ENCODE measurements around the gene PHF21A. TPM values are rescaled to one million over a fixed set of nuclear protein-coding genes. Genes with fewer than 3 reads are reported as not detected.
"Not testable (repeated sequence)": the region's sequence is repeated elsewhere in the genome, so short reads cannot be mapped to it uniquely, and the experiment has no call there.

PHF21A gene
- total RNA-seq, 4 donors from 2014 or later: 8.9 to 118 (median 34.4) TPM

DNA sequence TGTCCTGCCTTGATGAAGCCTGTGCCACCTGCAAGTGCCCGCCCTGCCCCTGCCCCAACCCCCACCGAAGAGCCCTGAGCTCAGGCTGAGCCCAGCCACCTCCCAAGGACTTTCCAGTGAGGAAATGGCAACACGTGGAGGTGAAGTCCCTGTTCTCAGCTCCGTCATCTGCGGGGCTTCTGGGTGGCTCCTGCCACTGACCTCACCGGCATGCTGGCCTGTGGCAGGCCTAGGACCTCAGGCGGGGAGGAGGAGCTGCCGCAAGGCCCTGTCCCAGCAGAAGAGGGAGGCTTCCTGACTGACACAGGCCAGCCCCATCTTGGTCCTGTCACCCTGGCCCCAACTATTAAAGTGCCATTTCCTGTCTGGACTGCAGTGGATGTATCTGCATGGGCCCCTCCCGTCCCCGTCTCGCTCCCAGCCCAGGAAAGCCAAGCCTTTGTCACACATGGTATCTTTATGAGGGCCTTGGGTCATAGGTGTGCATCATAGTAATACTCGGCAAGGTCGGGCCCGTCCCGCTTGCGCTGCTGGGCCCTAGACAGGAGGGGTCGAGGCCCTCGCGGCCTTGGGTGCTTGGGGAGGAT, 215.1 kb downstream of the PHF21A start:
- H3K9me3 ChIP-seq: no peaks in the 10 kb centered on the region
- H3K27me3 ChIP-seq: no peaks in the 10 kb centered on the region
- peaks cover 0 to 21% (median 0%) of the 10 kb centered on the region in 4 donors for H3K4me1 ChIP-seq
- peaks cover 0 to 23% (median 0%) of the 10 kb centered on the region in 3 donors for H3K36me3 ChIP-seq
- peak in 1 of 3 donors; percentile 63 for DNase-seq
- H3K27ac ChIP-seq: no peak overlapping the region
- TF ChIP-seq, protein P1, sequence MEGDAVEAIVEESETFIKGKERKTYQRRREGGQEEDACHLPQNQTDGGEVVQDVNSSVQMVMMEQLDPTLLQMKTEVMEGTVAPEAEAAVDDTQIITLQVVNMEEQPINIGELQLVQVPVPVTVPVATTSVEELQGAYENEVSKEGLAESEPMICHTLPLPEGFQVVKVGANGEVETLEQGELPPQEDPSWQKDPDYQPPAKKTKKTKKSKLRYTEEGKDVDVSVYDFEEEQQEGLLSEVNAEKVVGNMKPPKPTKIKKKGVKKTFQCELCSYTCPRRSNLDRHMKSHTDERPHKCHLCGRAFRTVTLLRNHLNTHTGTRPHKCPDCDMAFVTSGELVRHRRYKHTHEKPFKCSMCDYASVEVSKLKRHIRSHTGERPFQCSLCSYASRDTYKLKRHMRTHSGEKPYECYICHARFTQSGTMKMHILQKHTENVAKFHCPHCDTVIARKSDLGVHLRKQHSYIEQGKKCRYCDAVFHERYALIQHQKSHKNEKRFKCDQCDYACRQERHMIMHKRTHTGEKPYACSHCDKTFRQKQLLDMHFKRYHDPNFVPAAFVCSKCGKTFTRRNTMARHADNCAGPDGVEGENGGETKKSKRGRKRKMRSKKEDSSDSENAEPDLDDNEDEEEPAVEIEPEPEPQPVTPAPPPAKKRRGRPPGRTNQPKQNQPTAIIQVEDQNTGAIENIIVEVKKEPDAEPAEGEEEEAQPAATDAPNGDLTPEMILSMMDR (IDR thresholded peaks at IDR 0.05): no peak
- TF ChIP-seq POLR2A (IDR thresholded peaks at IDR 0.05): no peak
- no peak overlapping the region for H3K4me3 ChIP-seq

DNA sequence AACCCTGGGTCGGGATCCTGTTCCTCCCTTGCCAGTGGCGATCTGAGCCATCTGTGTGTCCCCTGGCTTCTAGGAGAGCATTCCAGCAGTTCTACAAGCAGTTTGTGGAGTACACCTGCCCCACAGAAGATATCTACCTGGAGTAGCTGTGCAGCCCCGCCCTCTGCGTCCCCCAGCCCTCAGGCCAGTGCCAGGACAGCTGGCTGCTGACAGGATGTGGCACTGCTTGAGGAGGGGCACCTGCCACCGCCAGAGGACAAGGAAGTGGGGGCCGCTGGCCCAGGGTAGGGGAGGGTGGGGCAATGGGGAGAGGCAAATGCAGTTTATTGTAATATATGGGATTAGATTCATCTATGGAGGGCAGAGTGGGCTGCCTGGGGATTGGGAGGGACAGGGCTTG, 215.7 kb downstream of the PHF21A start:
- not testable (repeated sequence) for H3K27ac ChIP-seq

GRCh38 chr11:45905095-45905494, 216.2 kb downstream of the PHF21A start:
- Histone ChIP-seq H3K27me3 (no peaks in the 10 kb centered on the region), H3K36me3 (peaks cover 0 to 12% (median 0%) of the 10 kb centered on the region in 3 donors), H3K27ac (peak overlapping the region in 1 of 4 donors; percentile 50), H3K9me3 (no peaks in the 10 kb centered on the region), H3K4me1 (peaks cover 0 to 31% (median 1%) of the 10 kb centered on the region in 4 donors), H3K4me3 (no peak overlapping the region)
- no peak for TF ChIP-seq POLR2A (IDR thresholded peaks at IDR 0.05)
- TF ChIP-seq, protein P1 (IDR thresholded peaks at IDR 0.05): no peak
- no peak for DNase-seq

More for the DNA sequence above, 215.7 kb downstream of the PHF21A start:
- not testable (repeated sequence) for H3K9me3 ChIP-seq, DNase-seq, H3K4me3 ChIP-seq, H3K27me3 ChIP-seq
- Histone ChIP-seq H3K4me1 (peaks cover 0 to 27% (median 0%) of the 10 kb centered on the region in 4 donors), H3K36me3 (peaks cover 0 to 16% (median 0%) of the 10 kb centered on the region in 3 donors)

- Histone ChIP-seq H3K9me3 (no peaks in the 10 kb centered on the region), H3K4me1 (peaks cover 0 to 35% (median 6%) of the 10 kb centered on the region in 4 donors)
- peak in 2 of 3 donors; percentile 84 for DNase-seq
Observed at GRCh38 chr11:45904309-45904915, 216.8 kb downstream of the PHF21A start.

GRCh38 chr11:45902452-45903380, 218.5 kb downstream of the PHF21A start:
- Histone ChIP-seq H3K36me3 (no peaks in the 10 kb centered on the region), H3K9me3 (no peaks in the 10 kb centered on the region), H3K4me3 (no peak overlapping the region), H3K27me3 (no peaks in the 10 kb centered on the region), H3K27ac (no peak overlapping the region), H3K4me1 (peaks cover 0 to 40% (median 10%) of the 10 kb centered on the region in 4 donors)
- no peak for TF ChIP-seq POLR2A (IDR thresholded peaks at IDR 0.05)
- TF ChIP-seq, protein P1 (IDR thresholded peaks at IDR 0.05): no peak
- no peak for DNase-seq

More at GRCh38 chr11:45904309-45904915, 216.8 kb downstream of the PHF21A start:
- Histone ChIP-seq H3K4me3 (no peak overlapping the region), H3K36me3 (peaks cover 0 to 5% (median 0%) of the 10 kb centered on the region in 3 donors), H3K27ac (peak overlapping the region in 2 of 4 donors; percentile 38 to 50), H3K27me3 (no peaks in the 10 kb centered on the region)
- TF ChIP-seq, protein P1 (IDR thresholded peaks at IDR 0.05): no peak
